ENCODE data around the gene PLCB1.
"Not testable (repeated sequence)": the region's sequence is repeated elsewhere in the genome, so short reads cannot be mapped to it uniquely, and the experiment has no call there.

The PLCB1 gene

GRCh38 chr20:8466781-8467180, 334.7 kb downstream of the PLCB1 start:
- not testable (repeated sequence) for DNase-seq

- DNase-seq = no peak
Measured at GRCh38 chr20:8470156-8470555, 338.1 kb downstream of the PLCB1 start.

- no peak for DNase-seq
Measured at GRCh38 chr20:8471465-8471864, 339.4 kb downstream of the PLCB1 start.

- no peak for DNase-seq
Measured at GRCh38 chr20:8473459-8473858, 341.4 kb downstream of the PLCB1 start.

GRCh38 chr20:8474027-8474668, 342.1 kb downstream of the PLCB1 start:
- DNase-seq = no peak

GRCh38 chr20:8476021-8476420, 344.0 kb downstream of the PLCB1 start:
- DNase-seq = no peak

GRCh38 chr20:8480597-8480996, 348.5 kb downstream of the PLCB1 start:
- DNase-seq = no peak

GRCh38 chr20:8487696-8488095, 355.6 kb downstream of the PLCB1 start:
- no peak for DNase-seq

GRCh38 chr20:8489094-8489883, 357.2 kb downstream of the PLCB1 start:
- DNase-seq = no peak

GRCh38 chr20:8490076-8490830, 358.2 kb downstream of the PLCB1 start:
- DNase-seq = no peak

- no peak for DNase-seq
Measured at GRCh38 chr20:8492173-8492572, 360.1 kb downstream of the PLCB1 start.

- no peak for DNase-seq
Measured at GRCh38 chr20:8498571-8498970, 366.5 kb downstream of the PLCB1 start.

- DNase-seq = no peak
Measured at GRCh38 chr20:8504030-8504429, 372.0 kb downstream of the PLCB1 start.

- DNase-seq = no peak
Measured at GRCh38 chr20:8505476-8506200, 373.6 kb downstream of the PLCB1 start.

GRCh38 chr20:8507231-8507630, 375.2 kb downstream of the PLCB1 start:
- DNase-seq = no peak

GRCh38 chr20:8509809-8510208, 377.7 kb downstream of the PLCB1 start:
- DNase-seq = no peak

- no peak for DNase-seq
Measured at GRCh38 chr20:8510808-8511207, 378.7 kb downstream of the PLCB1 start.

- no peak for DNase-seq
Measured at GRCh38 chr20:8512003-8512402, 379.9 kb downstream of the PLCB1 start.

GRCh38 chr20:8515810-8516435, 383.9 kb downstream of the PLCB1 start:
- DNase-seq = no peak

GRCh38 chr20:8518878-8519277, 386.8 kb downstream of the PLCB1 start:
- DNase-seq = no peak

- no peak for DNase-seq
Measured at GRCh38 chr20:8519887-8520286, 387.8 kb downstream of the PLCB1 start.

GRCh38 chr20:8522168-8522567, 390.1 kb downstream of the PLCB1 start:
- no peak for DNase-seq

- DNase-seq = no peak
Measured at GRCh38 chr20:8523684-8524083, 391.6 kb downstream of the PLCB1 start.
